Right kidney (tissue), 9 donors: ENCODE data around the gene TOR3A.
"Not testable (repeated sequence)": the region's sequence is repeated elsewhere in the genome, so short reads cannot be mapped to it uniquely, and the experiment has no call there.

ENCODE experiments used
- DNase-seq: peaks from one replicate; pipeline ENCODE4 v3.0.0-alpha.2; 2016
- long read RNA-seq, 8 donors: transcript quantifications; one replicate each; lab custom pipeline, GENCODE V29; 2026

Gene TOR3A, protein sequence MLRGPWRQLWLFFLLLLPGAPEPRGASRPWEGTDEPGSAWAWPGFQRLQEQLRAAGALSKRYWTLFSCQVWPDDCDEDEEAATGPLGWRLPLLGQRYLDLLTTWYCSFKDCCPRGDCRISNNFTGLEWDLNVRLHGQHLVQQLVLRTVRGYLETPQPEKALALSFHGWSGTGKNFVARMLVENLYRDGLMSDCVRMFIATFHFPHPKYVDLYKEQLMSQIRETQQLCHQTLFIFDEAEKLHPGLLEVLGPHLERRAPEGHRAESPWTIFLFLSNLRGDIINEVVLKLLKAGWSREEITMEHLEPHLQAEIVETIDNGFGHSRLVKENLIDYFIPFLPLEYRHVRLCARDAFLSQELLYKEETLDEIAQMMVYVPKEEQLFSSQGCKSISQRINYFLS
- long read RNA-seq, donor 1, transcript TOR3A-203 (6 exons, 2,724 nt): major isoform, 8 of 8 reads
- long read RNA-seq, donor 1, partial matches to known transcripts: 0 of 8 reads
- long read RNA-seq, donor 1, other reads (novel, unspliced or antisense): 0 of 8 reads
- long read RNA-seq, donor 2, transcript TOR3A-203 (6 exons, 2,724 nt): major isoform, 7 of 15 reads
- long read RNA-seq, donor 2, partial matches to known transcripts: 8 of 15 reads
- long read RNA-seq, donor 2, other reads (novel, unspliced or antisense): 0 of 15 reads
- long read RNA-seq, donor 3, transcript TOR3A-203 (6 exons, 2,724 nt): major isoform, 9 of 9 reads
- long read RNA-seq, donor 3, partial matches to known transcripts: 0 of 9 reads
- long read RNA-seq, donor 3, other reads (novel, unspliced or antisense): 0 of 9 reads
- long read RNA-seq, donor 4, transcript TOR3A-203 (6 exons, 2,724 nt): major isoform, 10 of 10 reads
- long read RNA-seq, donor 4, partial matches to known transcripts: 0 of 10 reads
- long read RNA-seq, donor 4, other reads (novel, unspliced or antisense): 0 of 10 reads
- long read RNA-seq, donor 5, transcript TOR3A-203 (6 exons, 2,724 nt): major isoform, 8 of 21 reads
- long read RNA-seq, donor 5, partial matches to known transcripts: 13 of 21 reads
- long read RNA-seq, donor 5, other reads (novel, unspliced or antisense): 0 of 21 reads
- long read RNA-seq, donor 6, transcript TOR3A-203 (6 exons, 2,724 nt): major isoform, 6 of 16 reads
- long read RNA-seq, donor 6, partial matches to known transcripts: 10 of 16 reads
- long read RNA-seq, donor 6, other reads (novel, unspliced or antisense): 0 of 16 reads
- long read RNA-seq, donor 7, transcript TOR3A-203 (6 exons, 2,724 nt): major isoform, 13 of 13 reads
- long read RNA-seq, donor 7, partial matches to known transcripts: 0 of 13 reads
- long read RNA-seq, donor 7, other reads (novel, unspliced or antisense): 0 of 13 reads
- long read RNA-seq, donor 8, transcript TOR3A-203 (6 exons, 2,724 nt): major isoform, 6 of 6 reads
- long read RNA-seq, donor 8, partial matches to known transcripts: 0 of 6 reads
- long read RNA-seq, donor 8, other reads (novel, unspliced or antisense): 0 of 6 reads

DNA sequence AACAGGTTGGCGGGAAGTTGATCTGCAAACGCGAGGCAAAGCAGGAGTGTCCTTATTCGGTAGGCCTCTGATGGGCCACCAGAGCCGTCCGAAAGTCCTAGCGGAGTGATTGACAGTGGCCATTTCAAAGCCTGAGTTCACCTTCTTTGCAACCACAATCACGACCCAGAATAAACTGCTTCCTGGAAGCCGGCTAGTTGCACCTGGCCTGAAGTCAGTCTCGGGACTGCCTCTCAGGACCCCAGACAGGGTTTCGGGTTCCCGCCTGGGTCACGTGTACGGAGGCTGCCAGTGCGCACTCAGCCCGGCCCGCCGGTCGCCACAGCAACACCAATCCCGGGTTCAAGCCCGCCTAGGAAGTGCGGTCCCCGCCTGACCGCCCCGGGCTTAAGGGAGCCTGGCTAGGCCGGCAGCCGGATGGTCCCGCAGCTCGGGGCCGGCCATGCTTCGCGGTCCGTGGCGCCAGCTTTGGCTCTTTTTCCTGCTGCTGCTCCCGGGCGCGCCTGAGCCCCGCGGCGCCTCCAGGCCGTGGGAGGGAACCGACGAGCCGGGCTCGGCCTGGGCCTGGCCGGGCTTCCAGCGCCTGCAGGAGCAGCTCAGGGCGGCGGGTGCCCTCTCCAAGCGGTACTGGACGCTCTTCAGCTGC, at the start of gene TOR3A:
Gene TOR3A, plus strand, starts transcription at position 384 of the 646 bp plus-strand sequence. Its CDS starts 59 bp downstream, at position 443.
- DNase-seq: peak; percentile 90

GRCh38 chr1:179034720-179035119, 47.1 kb upstream of the TOR3A start:
- no peak for DNase-seq

DNA sequence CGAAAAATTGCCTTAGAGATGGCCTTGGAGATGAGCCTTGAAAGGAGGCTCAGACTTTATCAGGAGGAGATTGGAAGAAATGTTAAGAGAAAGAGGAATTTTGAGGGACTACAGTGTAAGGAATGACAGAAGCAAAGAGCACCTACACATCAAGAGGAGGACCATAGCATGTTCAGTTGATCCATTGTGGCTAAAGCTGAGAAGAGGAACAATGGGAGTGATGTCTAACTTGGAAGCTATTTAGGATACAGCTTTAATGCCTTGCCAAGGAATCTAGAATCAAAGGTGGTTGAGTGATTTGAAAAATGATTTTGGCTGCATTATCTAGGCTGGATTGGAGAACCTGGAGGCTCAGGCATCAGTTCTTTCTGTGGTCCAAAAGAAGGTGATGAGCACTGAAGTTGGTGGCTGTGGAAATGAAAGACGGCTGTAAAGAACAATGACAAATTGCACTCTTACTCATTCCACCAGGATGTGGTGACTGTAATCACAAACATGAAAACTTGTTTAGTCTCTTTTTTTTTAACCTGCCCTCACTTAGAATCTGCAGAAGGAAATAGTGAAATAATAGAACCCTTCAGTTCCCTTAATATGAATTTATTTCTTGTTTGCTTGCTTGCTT, 44.9 kb upstream of the TOR3A start:
- no peak for DNase-seq

DNA sequence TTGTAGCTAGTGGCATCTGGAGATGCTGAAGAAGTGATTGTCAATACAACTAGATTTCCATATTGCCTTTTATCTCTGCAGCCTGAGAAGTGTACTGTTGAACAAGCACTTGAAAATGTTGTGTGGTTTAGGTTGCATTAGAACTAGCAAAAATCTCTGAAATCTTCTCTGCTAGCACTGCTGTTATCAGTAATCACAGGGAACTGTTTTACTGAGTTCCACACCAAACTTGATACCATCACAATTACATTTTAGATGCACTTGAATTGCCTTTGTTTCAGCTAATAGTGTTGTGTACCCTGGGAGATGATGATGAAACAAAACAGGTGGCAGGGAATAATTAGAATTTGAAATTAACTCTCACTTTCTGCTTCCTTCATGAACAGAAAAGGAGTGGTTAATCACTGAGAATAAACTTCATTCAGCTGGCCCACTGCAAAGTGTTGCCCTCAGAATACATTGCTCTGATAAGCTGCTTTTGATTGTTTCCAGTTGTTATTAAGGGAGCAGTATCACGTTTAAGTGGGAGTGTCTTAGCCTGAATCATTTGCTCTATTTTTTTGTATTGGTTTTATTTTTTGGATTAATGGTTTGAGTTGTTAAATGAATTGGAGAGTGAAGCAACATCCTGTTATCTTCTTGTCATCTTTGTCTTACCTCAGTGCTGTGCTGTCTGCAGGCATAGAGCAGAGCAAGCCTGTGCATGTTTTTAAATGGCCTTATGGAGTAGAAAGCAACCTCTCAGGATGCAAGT, 43.2 kb upstream of the TOR3A start:
- no peak for DNase-seq

GRCh38 chr1:179039502-179040174, 42.2 kb upstream of the TOR3A start:
- not testable (repeated sequence) for DNase-seq

GRCh38 chr1:179040175-179040551, 41.7 kb upstream of the TOR3A start:
- DNase-seq: not testable (repeated sequence)

DNA sequence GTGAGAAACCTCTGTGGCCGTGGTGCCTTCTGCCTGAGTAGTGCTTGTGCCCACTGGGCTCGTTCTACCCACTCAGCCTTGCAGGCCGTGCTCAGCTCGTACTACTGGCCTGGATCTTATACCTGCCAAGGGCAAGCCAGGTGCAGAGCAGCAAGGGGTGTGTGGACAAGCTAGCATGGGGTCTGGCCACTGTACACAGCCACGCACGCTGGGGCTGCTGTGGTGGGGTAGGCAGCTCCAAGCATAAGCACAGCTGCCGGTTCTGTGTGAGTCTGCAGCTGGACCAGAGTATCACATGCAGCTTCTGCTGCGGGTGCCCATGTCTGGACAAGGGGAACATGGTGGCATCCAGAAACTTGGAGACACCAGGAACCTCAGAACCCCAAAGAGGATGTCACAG, 39.8 kb upstream of the TOR3A start:
- DNase-seq: no peak

- DNase-seq: no peak
These were observed 39.2 kb upstream of the TOR3A start for GRCh38 chr1:179042700-179043099.

GRCh38 chr1:179043266-179043665, 38.6 kb upstream of the TOR3A start:
- no peak for DNase-seq

GRCh38 chr1:179043907-179044306, 38.0 kb upstream of the TOR3A start:
- no peak for DNase-seq

GRCh38 chr1:179046808-179047635, 34.8 kb upstream of the TOR3A start:
- DNase-seq: no peak

GRCh38 chr1:179047636-179047997, 34.3 kb upstream of the TOR3A start:
- no peak for DNase-seq

DNA sequence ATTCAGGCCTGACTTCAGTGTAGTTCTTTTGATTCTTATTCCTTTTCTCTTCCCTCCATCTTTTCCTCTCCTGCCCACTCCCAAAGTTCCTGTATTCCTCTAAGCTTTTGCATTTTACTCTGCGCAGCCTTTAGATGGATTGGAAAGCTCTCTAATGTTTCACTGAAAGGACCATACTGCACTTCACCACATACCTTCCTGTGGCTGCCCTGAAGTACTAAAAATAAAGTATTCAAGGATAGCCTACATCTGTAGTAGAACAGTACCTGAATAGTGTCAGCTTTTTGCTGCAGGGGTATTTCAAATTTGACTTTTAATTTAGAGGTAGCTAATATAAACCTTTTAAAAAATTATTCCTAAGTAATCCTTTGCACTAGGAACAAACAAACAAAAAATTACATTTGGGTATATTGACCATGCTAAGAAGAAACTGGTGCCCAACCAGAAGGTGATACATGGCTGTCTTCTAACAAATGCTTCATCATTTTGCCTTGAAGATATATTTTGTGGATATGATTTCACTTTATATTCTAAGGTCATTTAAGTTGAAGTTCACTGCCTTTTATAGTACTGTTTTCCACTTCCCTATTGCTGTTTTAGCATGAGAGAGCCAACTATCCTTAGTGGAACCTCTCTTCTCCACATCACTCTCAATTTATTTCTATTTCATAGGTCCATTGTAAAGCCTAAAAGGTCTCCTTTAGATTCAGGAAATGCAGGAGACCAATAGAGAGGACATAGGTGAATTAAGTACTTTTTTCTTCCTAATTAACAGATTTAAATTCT, 33.3 kb upstream of the TOR3A start:
- no peak for DNase-seq

GRCh38 chr1:179052776-179053175, 29.1 kb upstream of the TOR3A start:
- no peak for DNase-seq

GRCh38 chr1:179053486-179053885, 28.4 kb upstream of the TOR3A start:
- DNase-seq: no peak

DNA sequence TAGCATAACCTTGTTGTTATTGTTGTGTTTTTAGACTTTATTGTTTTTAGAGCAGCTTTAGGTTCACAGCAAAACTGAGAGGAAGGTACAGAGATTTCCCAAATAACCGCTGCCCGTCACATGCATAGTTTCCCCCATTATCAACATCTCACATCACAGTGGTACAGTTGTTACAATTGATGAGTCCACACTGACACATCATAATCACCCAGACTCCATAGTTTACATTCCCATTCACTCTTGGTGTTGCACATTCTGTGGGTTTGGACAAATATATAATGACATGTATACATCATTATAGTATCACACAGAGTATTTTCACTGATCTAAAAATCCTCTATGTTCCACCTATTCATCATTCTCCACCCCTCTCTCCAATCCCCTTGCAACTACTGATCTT, 25.9 kb upstream of the TOR3A start:
- DNase-seq: no peak

GRCh38 chr1:179058487-179059483, 23.1 kb upstream of the TOR3A start:
- no peak for DNase-seq
